IMR-90 (cell line): ENCODE data around the gene RBFOX2. TPM values are rescaled to one million over a fixed set of nuclear protein-coding genes. Genes with fewer than 3 reads are reported as not detected.

Source experiments
- ATAC-seq: fragments of 200-7000 bp; cut with Tn5 transposase; 2 replicates; pipeline ENCODE4 v1.9.1; 2020; ENCODE audit warnings: low read depth, mild to moderate bottlenecking, moderate library complexity
- BruUV-seq: library from RNA; stranded (reverse); fragments of 400-500 nt; replicated peaks from 2 replicates; lab custom pipeline; 2021; lab: Mats Ljungman, UMichigan
- CTCF ChIA-PET: fragments of 300-600 bp; formaldehyde crosslinking; extraction: SDS; loops from one replicate; lab custom pipeline; 2021; ENCODE audit warnings: antibody characterized with exemption; lab: Yijun Ruan, JAX
- POLR2A ChIA-PET: fragments of 300-600 bp; sonication (Branson Sonifier 250); formaldehyde crosslinking; loops from one replicate; lab custom pipeline; 2022; ENCODE audit warnings: antibody characterized with exemption; ENCODE audit not compliant: unreplicated experiment; lab: Charles Lee
- DNase-seq: peaks from one replicate; pipeline ENCODE4 v3.0.0; 2013
- H2AFZ ChIP-seq: replicated peaks from 2 replicates; pipeline ENCODE3; 2013; ENCODE audit warnings: low read length, mild to moderate bottlenecking; ENCODE audit not compliant: poor library complexity
- H2AK5ac ChIP-seq: 2 replicates; pipeline ENCODE4 v1.6.1; 2013; ENCODE audit warnings: low read depth, low read length, inconsistent platforms
- H2AK9ac ChIP-seq: replicated peaks from 2 replicates; pipeline ENCODE3; 2013; ENCODE audit warnings: mild to moderate bottlenecking, low read depth, low read length, moderate library complexity; ENCODE audit not compliant: poor library complexity
- H2BK120ac ChIP-seq: 2 replicates; pipeline ENCODE4 v1.6.1; 2013; ENCODE audit warnings: low read depth, low read length, inconsistent platforms
- H2BK15ac ChIP-seq: 3 replicates; pipeline ENCODE4 v1.6.1; 2013; ENCODE audit warnings: low read depth, low read length, inconsistent platforms
- H2BK20ac ChIP-seq: 2 replicates; pipeline ENCODE4 v1.6.1; 2013; ENCODE audit warnings: low read depth, mild to moderate bottlenecking, inconsistent platforms, low read length, moderate library complexity
- H2BK5ac ChIP-seq: 2 replicates; pipeline ENCODE4 v1.6.1; 2013; ENCODE audit warnings: mild to moderate bottlenecking, low read depth, low read length, inconsistent platforms; ENCODE audit not compliant: poor library complexity, severe bottlenecking
- H3K14ac ChIP-seq: replicated peaks from 2 replicates; pipeline ENCODE4 v1.6.1; 2013; ENCODE audit warnings: low read depth, low read length, inconsistent platforms
- H3K18ac ChIP-seq: 2 replicates; pipeline ENCODE4 v1.6.1; 2013; ENCODE audit warnings: low read depth, low read length, control low read depth
- H3K23ac ChIP-seq: 2 replicates; pipeline ENCODE4 v1.6.1; 2013; ENCODE audit warnings: low read depth, low read length, inconsistent platforms
- H3K27ac ChIP-seq: 2 replicates; pipeline ENCODE4 v1.5.1; 2013; ENCODE audit warnings: mild to moderate bottlenecking, control low read depth, low read length; ENCODE audit not compliant: insufficient read depth
- H3K27me3 ChIP-seq: 2 replicates; pipeline ENCODE4 v1.6.1; 2013; ENCODE audit warnings: low read length; ENCODE audit not compliant: control insufficient read depth, insufficient read depth
- H3K36me3 ChIP-seq: 2 replicates; pipeline ENCODE4 v1.6.1; 2013; ENCODE audit warnings: low read length, mixed read lengths; ENCODE audit not compliant: control insufficient read depth, insufficient read depth
- H3K4ac ChIP-seq: 2 replicates; pipeline ENCODE4 v1.6.1; 2013; ENCODE audit warnings: low read depth, low read length, inconsistent platforms
- H3K4me1 ChIP-seq: 2 replicates; pipeline ENCODE4 v1.6.1; 2013; ENCODE audit warnings: low read length, mixed read lengths; ENCODE audit not compliant: control insufficient read depth, insufficient read depth
- H3K4me2 ChIP-seq: 2 replicates; pipeline ENCODE4 v1.6.1; 2013; ENCODE audit warnings: low read depth, mild to moderate bottlenecking, control low read depth, low read length, moderate library complexity
- H3K4me3 ChIP-seq: 2 replicates; pipeline ENCODE4 v1.5.1; 2013; ENCODE audit warnings: low read depth, mild to moderate bottlenecking, control low read depth, low read length, moderate library complexity; ENCODE audit not compliant: insufficient read depth
- H3K56ac ChIP-seq: 2 replicates; pipeline ENCODE4 v1.6.1; 2013; ENCODE audit warnings: low read length, inconsistent platforms; ENCODE audit not compliant: insufficient read depth; ENCODE audit errors: extremely low read depth
- H3K79me1 ChIP-seq, 2 experiments: 2 replicates each; pipeline ENCODE4 v1.6.1; 2013; ENCODE audit warnings: low read length in 2 of 2, inconsistent platforms in 1 of 2, low read depth in 1 of 2
- H3K9ac ChIP-seq: 2 replicates; pipeline ENCODE4 v1.6.1; 2013; ENCODE audit warnings: low read depth, low read length, control low read depth
- H3K9me1 ChIP-seq: 2 replicates; pipeline ENCODE4 v1.6.1; 2013; ENCODE audit warnings: low read length, inconsistent platforms; ENCODE audit not compliant: insufficient read depth
- H3K9me3 ChIP-seq: 2 replicates; pipeline ENCODE4 v1.6.1; 2013; ENCODE audit warnings: low read length; ENCODE audit not compliant: control insufficient read depth, insufficient read depth
- H4K20me1 ChIP-seq: 2 replicates; pipeline ENCODE4 v1.6.1; 2013; ENCODE audit warnings: low read length, inconsistent platforms; ENCODE audit not compliant: insufficient read depth
- H4K5ac ChIP-seq: 2 replicates; pipeline ENCODE4 v1.6.1; 2013; ENCODE audit warnings: mild to moderate bottlenecking, low read depth, low read length, control low read depth
- H4K8ac ChIP-seq, 2 experiments: 2 replicates each; pipeline ENCODE4 v1.6.1; 2013; ENCODE audit warnings: low read depth in 2 of 2, low read length in 2 of 2, control low read depth in 1 of 2, inconsistent platforms in 1 of 2
- H4K91ac ChIP-seq: 2 replicates; pipeline ENCODE4 v1.6.1; 2013; ENCODE audit warnings: low read depth, low read length, inconsistent platforms; ENCODE audit not compliant: insufficient read depth
- ELK1 ChIP-seq: fragments of 150-350 bp; IDR thresholded peaks from 2 replicates; pipeline ENCODE4 v1.6.1; 2016; ENCODE audit warnings: low read depth, mild to moderate bottlenecking, low read length, moderate library complexity, borderline replicate concordance
- FOS ChIP-seq: fragments of 150-350 bp; IDR thresholded peaks from 2 replicates; pipeline ENCODE4 v1.6.1; 2016; ENCODE audit warnings: low read depth, low read length
- MAZ ChIP-seq: IDR thresholded peaks from 2 replicates; pipeline ENCODE4 v1.6.1; 2012; ENCODE audit warnings: low read depth, mild to moderate bottlenecking, low read length, improper control_type of control experiment, moderate library complexity, borderline replicate concordance
- NFE2L2 ChIP-seq: fragments of 150-350 bp; IDR thresholded peaks from 2 replicates; pipeline ENCODE4 v1.6.1; 2016; ENCODE audit warnings: low read depth, mild to moderate bottlenecking, low read length
- POLR2A ChIP-seq: IDR thresholded peaks from 2 replicates; pipeline ENCODE4 v1.6.1; 2012; ENCODE audit warnings: mild to moderate bottlenecking, low read depth, low read length
- RAD21 ChIP-seq: IDR thresholded peaks from 2 replicates; pipeline ENCODE4 v1.6.1; 2012; ENCODE audit warnings: low read length, improper control_type of control experiment
- WGBS, 2 experiments: methylation state at CpG; one replicate each; pipeline versions ENCODE4 v1.1.5 to v1.1.7; 2013; ENCODE audit warnings: missing lambda C conversion rate in 2 of 2; ENCODE audit not compliant: insufficient read length in 1 of 2; ENCODE audit errors: extremely low coverage in 2 of 2; 5-methylcytosine and 5-hydroxymethylcytosine counted together
- dilution Hi-C: fragments of 300-500 bp; cut with HindIII; formaldehyde crosslinking; loops from one replicate; pipeline ENCODE4 v1.14.3; 2018; ENCODE audit warnings: low sequenced_read_pairs; ENCODE audit not compliant: unreplicated experiment
- in situ Hi-C: fragments of 300-500 bp; cut with MboI; formaldehyde crosslinking; loops from 3 replicates; pipeline ENCODE4 v1.14.3; 2019; ENCODE audit warnings: low sequenced_read_pairs, inconsistent platforms, mixed read lengths
- intact Hi-C: fragments of 100-400 bp; cut with micrococcal nuclease; formaldehyde crosslinking; loops from 2 replicates; pipeline ENCODE4 v1.10.0; 2022
- polyA plus RNA-seq, 3 experiments: library from polyadenylated mRNA; depleted of rRNA; stranded (reverse); fragments of >200 nt; gene quantifications; 2 replicates each; pipeline ENCODE4 v1.2.3, GENCODE V29; 2012; ENCODE audit warnings: low replicate concordance in 1 of 3
- total RNA-seq: library from RNA; depleted of rRNA; stranded (reverse); fragments of >200 nt; gene quantifications from 2 replicates; pipeline ENCODE4 v1.2.3, GENCODE V29; 2012

RBFOX2 gene
- total and polyA plus RNA-seq, 2 of the 4 experiments (the other 2 are of a cell fraction), result 146 to 178 TPM

- Histone ChIP-seq H3K56ac (no peak overlapping the region), H4K8ac (no peak overlapping the region), H2AFZ (no peak overlapping the region), H2AK5ac (no peak overlapping the region), H2BK15ac (no peak overlapping the region), H3K4me2 (no peak overlapping the region), H3K79me1 (no peaks in the 10 kb centered on the region), H2BK120ac (no peak overlapping the region), H3K4me1 (no peaks in the 10 kb centered on the region), H3K9me3 (no peaks in the 10 kb centered on the region), H3K27me3 (no peaks in the 10 kb centered on the region), H3K14ac (no peak overlapping the region), H2BK5ac (no peak overlapping the region), H3K4ac (no peak overlapping the region), H3K36me3 (no peaks in the 10 kb centered on the region), H4K20me1 (no peaks in the 10 kb centered on the region), H3K18ac (no peak overlapping the region), H3K4me3 (no peak overlapping the region), H3K9ac (no peak overlapping the region), H3K27ac (no peak overlapping the region), H2BK20ac (no peak overlapping the region), H3K23ac (no peak overlapping the region), H3K9me1 (no peaks in the 10 kb centered on the region), H4K91ac (no peak overlapping the region), H4K5ac (no peak overlapping the region), H2AK9ac (no peak overlapping the region)
- ChIA-PET CTCF (no interaction called here), POLR2A (no interaction called here)
- dilution Hi-C loops, result no loop called here
- in situ Hi-C loops, result no loop called here
- WGBS, 2 experiments, result 63% methylated on average over 2 of the region's 14 CpGs; no CpG with 5 or more reads in 1 of the 2 experiments
- intact Hi-C loops, result no loop called here
- TF ChIP-seq ELK1, result no peak
- no peak for TF ChIP-seq POLR2A
- no peak for TF ChIP-seq RAD21
- no peak for TF ChIP-seq MAZ
- TF ChIP-seq NFE2L2, result no peak
- no peak for TF ChIP-seq FOS
- DNase-seq (no peak), ATAC-seq (no peak)
- no TSS peak for BruUV-seq
Observed at GRCh38 chr22:35697142-35697541, 331.5 kb downstream of the RBFOX2 start.
